ENCODE results near the gene ATG2A.

ATG2A gene

GRCh38 chr11:64896448-64897022 lies 20.5 kb downstream of the ATG2A start:
- Histone ChIP-seq H3K27me3 (no peaks in the 10 kb centered on the region), H3K27ac (no peak overlapping the region), H3K4me1 (no peaks in the 10 kb centered on the region), H3K36me3 (peaks cover 19 to 71% (median 62%) of the 10 kb centered on the region in 3 donors), H3K4me3 (no peak overlapping the region), H3K9me3 (no peaks in the 10 kb centered on the region)
- TF ChIP-seq CTCF (IDR thresholded peaks at IDR 0.05): no peak
- no peak for DNase-seq
- intact Hi-C loops (cut with DNase I; ENCODE audit: low total_unique reads): no loop called here

GRCh38 chr11:64894812-64895452 lies 22.1 kb downstream of the ATG2A start:
- TF ChIP-seq CTCF (IDR thresholded peaks at IDR 0.05): no peak

GRCh38 chr11:64894070-64894811 lies 22.8 kb downstream of the ATG2A start:
- Histone ChIP-seq H3K27ac (no peak overlapping the region), H3K36me3 (peaks cover 5 to 48% (median 42%) of the 10 kb centered on the region in 3 donors), H3K9me3 (no peaks in the 10 kb centered on the region), H3K4me3 (no peak overlapping the region), H3K4me1 (no peaks in the 10 kb centered on the region), H3K27me3 (no peaks in the 10 kb centered on the region)
- peak; percentile 82 to 91 for TF ChIP-seq CTCF (IDR thresholded peaks at IDR 0.05)
- intact Hi-C loops (cut with DNase I; ENCODE audit: low total_unique reads): loop anchor here (2.0 to 5.0 kb wide), 2 partner anchors 47 to 107 kb away; no protein-coding TSS in a partner anchor
- DNase-seq: peak; percentile 74 to 87

More at GRCh38 chr11:64894812-64895452, 22.1 kb downstream of the ATG2A start:
- Histone ChIP-seq H3K36me3 (peaks cover 5 to 55% (median 46%) of the 10 kb centered on the region in 3 donors), H3K27ac (no peak overlapping the region), H3K4me3 (no peak overlapping the region), H3K9me3 (no peaks in the 10 kb centered on the region), H3K27me3 (no peaks in the 10 kb centered on the region), H3K4me1 (no peaks in the 10 kb centered on the region)
- intact Hi-C loops (cut with DNase I; ENCODE audit: low total_unique reads): loop anchor here (2.0 to 5.0 kb wide), 2 partner anchors 48 to 108 kb away; no protein-coding TSS in a partner anchor
- no peak for DNase-seq

GRCh38 chr11:64893194-64894069 lies 23.6 kb downstream of the ATG2A start:
- intact Hi-C loops (cut with DNase I; ENCODE audit: low total_unique reads): loop anchor here (2.0 to 5.0 kb wide), 2 partner anchors 47 to 106 kb away; no protein-coding TSS in a partner anchor

More at GRCh38 chr11:64893194-64894069, 23.6 kb downstream of the ATG2A start:
- TF ChIP-seq CTCF (IDR thresholded peaks at IDR 0.05): no peak
- no peak overlapping the region for H3K27ac ChIP-seq
- no peaks in the 10 kb centered on the region for H3K27me3 ChIP-seq
- H3K4me1 ChIP-seq: peaks cover 0 to 2% (median under 1%) of the 10 kb centered on the region in 4 donors
- no peak overlapping the region for H3K4me3 ChIP-seq
- no peaks in the 10 kb centered on the region for H3K9me3 ChIP-seq
- H3K36me3 ChIP-seq: peaks cover 4 to 40% (median 34%) of the 10 kb centered on the region in 3 donors
- no peak for DNase-seq
